ENCODE data around the gene CAB39.

The CAB39 gene

GRCh38 chr2:230849633-230850357 lies 137.2 kb downstream of the CAB39 start:
- H3K4me1 Mint-ChIP-seq, result peaks cover 10% of the 10 kb centered on the region
- no peak overlapping the region for H3K4me3 Mint-ChIP-seq
- no peaks in the 10 kb centered on the region for H3K36me3 Mint-ChIP-seq (ENCODE audit: low read depth)
- peaks cover 28% of the 10 kb centered on the region for H3K9me3 Mint-ChIP-seq
- peak; percentile 55 for DNase-seq
- TF ChIP-seq, protein P1, sequence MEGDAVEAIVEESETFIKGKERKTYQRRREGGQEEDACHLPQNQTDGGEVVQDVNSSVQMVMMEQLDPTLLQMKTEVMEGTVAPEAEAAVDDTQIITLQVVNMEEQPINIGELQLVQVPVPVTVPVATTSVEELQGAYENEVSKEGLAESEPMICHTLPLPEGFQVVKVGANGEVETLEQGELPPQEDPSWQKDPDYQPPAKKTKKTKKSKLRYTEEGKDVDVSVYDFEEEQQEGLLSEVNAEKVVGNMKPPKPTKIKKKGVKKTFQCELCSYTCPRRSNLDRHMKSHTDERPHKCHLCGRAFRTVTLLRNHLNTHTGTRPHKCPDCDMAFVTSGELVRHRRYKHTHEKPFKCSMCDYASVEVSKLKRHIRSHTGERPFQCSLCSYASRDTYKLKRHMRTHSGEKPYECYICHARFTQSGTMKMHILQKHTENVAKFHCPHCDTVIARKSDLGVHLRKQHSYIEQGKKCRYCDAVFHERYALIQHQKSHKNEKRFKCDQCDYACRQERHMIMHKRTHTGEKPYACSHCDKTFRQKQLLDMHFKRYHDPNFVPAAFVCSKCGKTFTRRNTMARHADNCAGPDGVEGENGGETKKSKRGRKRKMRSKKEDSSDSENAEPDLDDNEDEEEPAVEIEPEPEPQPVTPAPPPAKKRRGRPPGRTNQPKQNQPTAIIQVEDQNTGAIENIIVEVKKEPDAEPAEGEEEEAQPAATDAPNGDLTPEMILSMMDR (IDR thresholded peaks at IDR 0.05), result peak; percentile 71
- peaks cover 14% of the 10 kb centered on the region for H3K27me3 Mint-ChIP-seq (ENCODE audit: low read depth, poor library complexity)
- H3K27ac Mint-ChIP-seq, result no peak overlapping the region

- TF ChIP-seq, protein P1 (IDR thresholded peaks at IDR 0.05), result no peak
- Mint-ChIP-seq H3K9me3 (peaks cover 28% of the 10 kb centered on the region), H3K36me3 (ENCODE audit: low read depth) (no peaks in the 10 kb centered on the region), H3K27ac (no peak overlapping the region), H3K4me3 (no peak overlapping the region), H3K4me1 (peaks cover 10% of the 10 kb centered on the region), H3K27me3 (ENCODE audit: low read depth, poor library complexity) (peaks cover 14% of the 10 kb centered on the region)
- DNase-seq, result no peak
Observed at GRCh38 chr2:230850358-230850658, 137.7 kb downstream of the CAB39 start.

GRCh38 chr2:230852113-230852512 lies 139.5 kb downstream of the CAB39 start:
- TF ChIP-seq, protein P1 (IDR thresholded peaks at IDR 0.05), result no peak
- DNase-seq, result no peak
- peaks cover 16% of the 10 kb centered on the region for H3K9me3 Mint-ChIP-seq
- H3K4me1 Mint-ChIP-seq, result peaks cover 10% of the 10 kb centered on the region
- H3K27ac Mint-ChIP-seq, result no peak overlapping the region
- H3K36me3 Mint-ChIP-seq (ENCODE audit: low read depth), result no peaks in the 10 kb centered on the region
- no peak overlapping the region for H3K4me3 Mint-ChIP-seq
- peaks cover 10% of the 10 kb centered on the region for H3K27me3 Mint-ChIP-seq (ENCODE audit: low read depth, poor library complexity)

DNA sequence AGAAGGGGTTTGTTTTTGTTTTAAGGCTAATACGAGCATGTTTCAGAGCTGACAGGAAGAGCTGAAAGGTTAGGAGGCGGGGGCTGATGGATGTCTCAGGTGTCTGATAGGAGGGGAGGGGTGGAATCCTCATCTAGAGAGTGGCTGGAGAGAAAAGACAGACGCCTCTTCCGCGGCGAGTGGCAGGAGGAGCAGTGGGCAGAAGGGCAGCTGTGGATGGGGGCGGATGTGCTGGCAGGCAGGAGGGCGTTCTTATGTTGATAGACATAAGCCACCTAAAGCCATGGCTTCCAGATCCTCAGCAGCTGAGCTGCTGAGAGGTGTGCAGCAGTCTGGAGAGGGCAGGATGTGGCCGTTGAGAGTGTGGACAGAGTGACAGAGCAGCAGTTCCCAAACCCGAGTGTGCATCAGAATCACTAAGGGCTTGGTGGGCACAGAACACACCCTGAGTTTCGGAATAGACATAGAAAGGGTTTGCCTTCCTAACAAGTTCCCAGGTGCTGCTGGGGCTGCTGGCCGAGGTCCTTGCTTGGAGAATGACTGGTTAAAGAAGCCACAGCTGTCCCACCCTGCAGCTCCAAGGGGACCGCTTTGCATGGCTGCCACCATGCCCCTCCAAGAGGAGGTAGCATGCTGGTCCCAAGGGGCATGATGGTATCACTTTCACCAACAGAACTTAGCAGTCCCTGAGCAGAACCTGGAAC lies 149.1 kb downstream of the CAB39 start:
- no peaks in the 10 kb centered on the region for H3K36me3 Mint-ChIP-seq (ENCODE audit: low read depth)
- peak overlapping the region; percentile 14 for H3K27ac Mint-ChIP-seq
- peak overlapping the region; percentile 37 for H3K4me3 Mint-ChIP-seq
- peaks cover 16% of the 10 kb centered on the region for H3K9me3 Mint-ChIP-seq
- H3K4me1 Mint-ChIP-seq, result peaks cover 57% of the 10 kb centered on the region
- DNase-seq, result no peak
- TF ChIP-seq, protein P1 (IDR thresholded peaks at IDR 0.05), result no peak
- peaks cover 7% of the 10 kb centered on the region for H3K27me3 Mint-ChIP-seq (ENCODE audit: low read depth, poor library complexity)

DNA sequence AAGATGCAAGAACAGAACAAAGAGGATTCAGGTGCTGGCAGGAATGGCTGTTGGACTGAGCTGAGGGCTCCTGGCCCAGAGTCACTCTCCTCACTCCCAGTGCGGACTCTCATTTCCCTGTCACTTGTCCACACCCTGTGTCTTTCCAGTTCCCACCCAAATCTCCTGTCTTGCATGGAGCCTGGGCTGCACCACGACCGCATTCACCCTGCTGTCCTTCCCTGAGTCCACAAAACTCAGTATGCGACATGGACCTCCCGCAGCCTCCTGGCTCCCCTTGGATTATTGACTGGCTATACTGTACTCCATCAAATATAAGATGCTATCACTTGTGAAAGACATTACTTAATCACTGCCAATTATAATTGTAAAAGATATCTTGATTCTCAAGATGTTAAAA lies 149.7 kb downstream of the CAB39 start:
- H3K4me3 Mint-ChIP-seq, result no peak overlapping the region
- DNase-seq, result no peak

More for the DNA sequence above, 149.7 kb downstream of the CAB39 start:
- peaks cover 7% of the 10 kb centered on the region for H3K27me3 Mint-ChIP-seq (ENCODE audit: low read depth, poor library complexity)
- TF ChIP-seq, protein P1 (IDR thresholded peaks at IDR 0.05), result no peak
- peaks cover 63% of the 10 kb centered on the region for H3K4me1 Mint-ChIP-seq
- no peaks in the 10 kb centered on the region for H3K36me3 Mint-ChIP-seq (ENCODE audit: low read depth)
- H3K27ac Mint-ChIP-seq, result no peak overlapping the region
- H3K9me3 Mint-ChIP-seq, result peaks cover 16% of the 10 kb centered on the region
